Panc1 (cell line): ENCODE measurements around the gene CDC37. TPM values are rescaled to one million over a fixed set of nuclear protein-coding genes. Genes with fewer than 3 reads are reported as not detected.

Source experiments
- ATAC-seq: fragments of 200-7000 bp; cut with Tn5 transposase; 2 replicates; pipeline ENCODE4 v1.9.1; 2020; ENCODE audit warnings: mild to moderate bottlenecking, moderate library complexity
- BruUV-seq: library from RNA; stranded (reverse); fragments of 400-500 nt; replicated peaks from 2 replicates; lab custom pipeline; 2021; lab: Mats Ljungman, UMichigan
- CTCF ChIA-PET: fragments of 300-600 bp; sonication (Branson Sonifier 250); formaldehyde crosslinking; loops from one replicate; lab custom pipeline; 2022; ENCODE audit warnings: antibody characterized with exemption; lab: Charles Lee
- POLR2A ChIA-PET: fragments of 300-600 bp; sonication (Branson Sonifier 250); formaldehyde crosslinking; loops from one replicate; lab custom pipeline; 2022; ENCODE audit warnings: antibody characterized with exemption; lab: Charles Lee
- DNase-seq: peaks from one replicate; pipeline ENCODE4 v3.0.0-alpha.2; 2010; ENCODE audit warnings: low read depth, low spot score
- H3K27ac ChIP-seq: 2 replicates; pipeline ENCODE4 v1.5.1; 2011; ENCODE audit warnings: mild to moderate bottlenecking, low read length, inconsistent platforms
- H3K27me3 ChIP-seq: fragments of 200-500 bp; sonication (Bioruptor generic); 2 replicates; pipeline ENCODE4 v1.6.0; 2014; ENCODE audit warnings: low read length, inconsistent platforms; ENCODE audit not compliant: control insufficient read depth, insufficient read depth
- H3K36me3 ChIP-seq: fragments of 200-500 bp; sonication (Bioruptor generic); 2 replicates; pipeline ENCODE4 v1.5.1; 2014; ENCODE audit warnings: inconsistent platforms, mild to moderate bottlenecking, low read length, moderate library complexity; ENCODE audit not compliant: control insufficient read depth, insufficient read depth
- H3K4me1 ChIP-seq: 2 replicates; pipeline ENCODE4 v1.5.1; 2011; ENCODE audit warnings: inconsistent platforms, mild to moderate bottlenecking, low read length, moderate library complexity; ENCODE audit not compliant: control insufficient read depth, insufficient read depth
- H3K4me3 ChIP-seq, 2 experiments: 2 replicates each; pipeline ENCODE4 v1.5.1; 2011 to 2012; ENCODE audit warnings: low read depth in 2 of 2, low read length in 2 of 2, mild to moderate bottlenecking in 2 of 2, inconsistent platforms in 1 of 2, moderate library complexity in 1 of 2
- H3K9me3 ChIP-seq: fragments of 200-500 bp; sonication (Bioruptor generic); 2 replicates; pipeline ENCODE4 v1.5.1; 2014; ENCODE audit warnings: low read depth, mild to moderate bottlenecking, inconsistent platforms, low read length, moderate library complexity; ENCODE audit not compliant: control insufficient read depth, insufficient read depth
- CTCF ChIP-seq: fragments of 450-650 bp; IDR thresholded peaks from 2 replicates; pipeline ENCODE4 v1.5.1; 2017; ENCODE audit warnings: mild to moderate bottlenecking
- POLR2AphosphoS5 ChIP-seq: IDR thresholded peaks from 2 replicates; pipeline ENCODE4 v1.6.1; 2012; ENCODE audit warnings: mild to moderate bottlenecking, low read depth, low read length, moderate library complexity
- REST ChIP-seq, 2 experiments: IDR thresholded peaks; 2 replicates each; pipeline ENCODE4 v1.6.1; 2011 to 2012; ENCODE audit warnings: low read depth in 2 of 2, control low read depth in 1 of 2, low read length in 1 of 2, mild to moderate bottlenecking in 1 of 2, moderate library complexity in 1 of 2; ENCODE audit not compliant: insufficient read depth in 1 of 2
- SIN3A ChIP-seq: IDR thresholded peaks from 2 replicates; pipeline ENCODE4 v1.6.1; 2012; ENCODE audit warnings: low read depth, mild to moderate bottlenecking, low read length, moderate library complexity, borderline replicate concordance; ENCODE audit not compliant: insufficient read depth
- TCF7L2 ChIP-seq: IDR thresholded peaks from 2 replicates; pipeline ENCODE4 v1.6.1; 2011; ENCODE audit warnings: mild to moderate bottlenecking, low read depth, low read length, inconsistent platforms
- in situ Hi-C: cut with HindIII; loops from 2 replicates; pipeline ENCODE4 v1.10.0; 2016; ENCODE audit warnings: low sequenced_read_pairs, low pct_unique_long_range_greater_than_20kb
- intact Hi-C: fragments of 100-400 bp; cut with micrococcal nuclease; formaldehyde crosslinking; loops from one replicate; pipeline ENCODE4 v1.10.0; 2022; ENCODE audit not compliant: unreplicated experiment
- total RNA-seq: library from RNA; stranded (reverse); gene quantifications from one replicate; pipeline ENCODE4 v1.2.1, GENCODE V29; 2021; ENCODE audit not compliant: unreplicated experiment

The CDC37 gene
- total RNA-seq, 1 experiment from 2014 or later, result 162 TPM

- POLR2A ChIA-PET, result no interaction called here
- Histone ChIP-seq H3K27ac (no peak overlapping the region), H3K4me1 (peaks cover 6% of the 10 kb centered on the region; the same call in 1 of the 2 replicates), H3K36me3 (peaks cover 2% of the 10 kb centered on the region), H3K4me3 (no peak overlapping the region), H3K9me3 (no peaks in the 10 kb centered on the region), H3K27me3 (no peaks in the 10 kb centered on the region)
- CTCF ChIA-PET, result no interaction called here
- BruUV-seq, result no TSS peak
- intact Hi-C loops (no loop called here), in situ Hi-C loops (no loop called here)
- TF ChIP-seq REST (IDR thresholded peaks at IDR 0.05; ENCODE audit: insufficient read depth in 1 of 2, low read depth in 2 of 2, low read length in 1 of 2) (no peak), POLR2AphosphoS5 (no peak), TCF7L2 (no peak), SIN3A (no peak), CTCF (no peak)
- no peak for DNase-seq
- no peak for ATAC-seq
Observed at GRCh38 chr19:10398819-10399218, 4.5 kb downstream of the CDC37 start.

GRCh38 chr19:10395917-10396316, 7.4 kb downstream of the CDC37 start:
- ATAC-seq, result no peak

GRCh38 chr19:10395436-10395835, 7.9 kb downstream of the CDC37 start:
- Histone ChIP-seq H3K27me3 (no peaks in the 10 kb centered on the region), H3K36me3 (peaks cover 7% of the 10 kb centered on the region; the same call in 1 of the 2 replicates), H3K27ac (no peak overlapping the region), H3K4me1 (no peaks in the 10 kb centered on the region), H3K4me3 (no peak overlapping the region), H3K9me3 (no peaks in the 10 kb centered on the region)
- CTCF ChIA-PET, result interaction anchor here (0.6 kb wide), 1 partner anchor 161 kb away, joined by 4 read pairs; no protein-coding TSS in a partner anchor
- no peak for TF ChIP-seq TCF7L2
- TF ChIP-seq POLR2AphosphoS5, result no peak
- no peak for TF ChIP-seq SIN3A
- TF ChIP-seq CTCF, result no peak
- no peak for TF ChIP-seq REST (IDR thresholded peaks at IDR 0.05; ENCODE audit: insufficient read depth in 1 of 2, low read depth in 2 of 2, low read length in 1 of 2)
- ATAC-seq (no peak; the same call in 1 of the 2 replicates), DNase-seq (no peak)
- in situ Hi-C loops, result no loop called here
- POLR2A ChIA-PET, result no interaction called here
- no TSS peak for BruUV-seq
- intact Hi-C loops, result no loop called here

More at GRCh38 chr19:10395917-10396316, 7.4 kb downstream of the CDC37 start:
- no peaks in the 10 kb centered on the region for H3K27me3 ChIP-seq
- TF ChIP-seq POLR2AphosphoS5 (no peak), SIN3A (no peak)
- no peak for DNase-seq
- in situ Hi-C loops (no loop called here), intact Hi-C loops (no loop called here)
- peaks cover 7% of the 10 kb centered on the region; the same call in 1 of the 2 replicates for H3K36me3 ChIP-seq
- no peak overlapping the region for H3K4me3 ChIP-seq
- BruUV-seq, result no TSS peak
- CTCF ChIA-PET, result no interaction called here
- no peaks in the 10 kb centered on the region for H3K4me1 ChIP-seq
- POLR2A ChIA-PET, result interaction anchor here (0.6 kb wide), 1 partner anchor 76 kb away, joined by 9 read pairs; no protein-coding TSS in a partner anchor
- H3K9me3 ChIP-seq, result no peaks in the 10 kb centered on the region
- no peak overlapping the region for H3K27ac ChIP-seq
